OCI-LY7 (cell line): ENCODE data around the gene ZNF648. TPM values are rescaled to one million over a fixed set of nuclear protein-coding genes. Genes with fewer than 3 reads are reported as not detected.
"Not testable (repeated sequence)": the region's sequence is repeated elsewhere in the genome, so short reads cannot be mapped to it uniquely, and the experiment has no call there.

Experiments
- BruUV-seq: library from RNA; stranded (reverse); fragments of 400-500 nt; replicated peaks from 2 replicates; lab custom pipeline; 2021; lab: Mats Ljungman, UMichigan
- CTCF ChIA-PET: fragments of 300-600 bp; sonication (Branson Sonifier 250); formaldehyde crosslinking; loops from one replicate; lab custom pipeline; 2022; ENCODE audit warnings: antibody characterized with exemption; ENCODE audit not compliant: unreplicated experiment; lab: Charles Lee
- POLR2A ChIA-PET: fragments of 300-600 bp; sonication (Branson Sonifier 250); formaldehyde crosslinking; loops from one replicate; lab custom pipeline; 2022; ENCODE audit warnings: antibody characterized with exemption; lab: Charles Lee
- DNase-seq: peaks from one replicate; pipeline ENCODE4 v3.0.0-alpha.2; 2015; ENCODE audit warnings: low spot score
- H2AFZ ChIP-seq: fragments of 200-600 bp; sonication (generic), shearing (Covaris generic); 2 replicates; pipeline ENCODE4 v1.6.1; 2014; ENCODE audit warnings: mild to moderate bottlenecking, antibody characterized with exemption, low read length, moderate library complexity
- H3K27ac ChIP-seq: fragments of 200-600 bp; sonication (generic); 2 replicates; pipeline ENCODE4 v1.5.1; 2014; ENCODE audit warnings: mixed run types, low read depth, mild to moderate bottlenecking, moderate library complexity, low read length, inconsistent platforms; ENCODE audit not compliant: poor library complexity, severe bottlenecking
- H3K36me3 ChIP-seq: fragments of 200-600 bp; sonication (generic); 2 replicates; pipeline ENCODE4 v1.6.1; 2014; ENCODE audit warnings: mild to moderate bottlenecking, antibody characterized with exemption, low read length, moderate library complexity, mixed read lengths; ENCODE audit not compliant: insufficient read depth
- H3K4me1 ChIP-seq: fragments of 200-600 bp; sonication (generic); 2 replicates; pipeline ENCODE4 v1.5.1; 2014; ENCODE audit warnings: mild to moderate bottlenecking, low read length; ENCODE audit not compliant: insufficient read depth, poor library complexity, severe bottlenecking
- H3K4me2 ChIP-seq: fragments of 200-600 bp; sonication (generic); 2 replicates; pipeline ENCODE4 v1.6.1; 2014; ENCODE audit warnings: mild to moderate bottlenecking, low read length
- H3K4me3 ChIP-seq: fragments of 200-600 bp; sonication (generic); 2 replicates; pipeline ENCODE4 v1.5.1; 2014; ENCODE audit warnings: mild to moderate bottlenecking, low read depth, low read length; ENCODE audit not compliant: poor library complexity, severe bottlenecking
- H3K79me2 ChIP-seq: fragments of 200-600 bp; sonication (generic); 2 replicates; pipeline ENCODE4 v1.6.1; 2016; ENCODE audit warnings: low read depth, mild to moderate bottlenecking, low read length, moderate library complexity, mixed read lengths; ENCODE audit not compliant: insufficient read depth
- H3K9me2 ChIP-seq: fragments of 200-600 bp; sonication (generic); 2 replicates; pipeline ENCODE4 v1.6.1; 2016; ENCODE audit warnings: mild to moderate bottlenecking, low read length, mixed read lengths; ENCODE audit not compliant: insufficient read depth
- H3K9me3 ChIP-seq: fragments of 200-600 bp; sonication (generic); 2 replicates; pipeline ENCODE4 v1.6.1; 2014; ENCODE audit warnings: mild to moderate bottlenecking, mixed run types, low read length, mixed read lengths
- H4K20me1 ChIP-seq: fragments of 200-600 bp; sonication (generic); 2 replicates; pipeline ENCODE4 v1.6.1; 2014; ENCODE audit warnings: mild to moderate bottlenecking, antibody characterized with exemption, low read length, moderate library complexity, mixed read lengths; ENCODE audit not compliant: insufficient read depth
- EZH2phosphoT487 ChIP-seq: fragments of 200-600 bp; sonication (generic); IDR thresholded peaks from 2 replicates; pipeline ENCODE4 v1.6.1; 2018; ENCODE audit warnings: low read depth, borderline replicate concordance, mild to moderate bottlenecking, mixed run types, antibody characterized with exemption, low read length, moderate library complexity, mixed read lengths
- intact Hi-C: fragments of 100-400 bp; cut with micrococcal nuclease; formaldehyde crosslinking; loops from one replicate; pipeline ENCODE4 v1.10.0; 2022; ENCODE audit not compliant: unreplicated experiment
- total RNA-seq, 2 experiments: library from RNA; depleted of rRNA in 1 of 2; stranded (reverse); fragments of >200 nt in 1 of 2; shearing (Covaris generic) in 1 of 2; gene quantifications; 2 replicates each; pipeline ENCODE4 v1.2.3, GENCODE V29; 2014 to 2022
- TF ChIP-seq, protein P1 (sequence below): fragments of 200-600 bp; sonication (generic); conservative IDR thresholded peaks from 2 replicates; pipeline ENCODE4 v1.5.1; 2014; ENCODE audit warnings: mild to moderate bottlenecking, antibody characterized with exemption, low read length, moderate library complexity, mixed read lengths

The ZNF648 gene
- total RNA-seq, 2 experiments from 2014 or later = not detected

DNA sequence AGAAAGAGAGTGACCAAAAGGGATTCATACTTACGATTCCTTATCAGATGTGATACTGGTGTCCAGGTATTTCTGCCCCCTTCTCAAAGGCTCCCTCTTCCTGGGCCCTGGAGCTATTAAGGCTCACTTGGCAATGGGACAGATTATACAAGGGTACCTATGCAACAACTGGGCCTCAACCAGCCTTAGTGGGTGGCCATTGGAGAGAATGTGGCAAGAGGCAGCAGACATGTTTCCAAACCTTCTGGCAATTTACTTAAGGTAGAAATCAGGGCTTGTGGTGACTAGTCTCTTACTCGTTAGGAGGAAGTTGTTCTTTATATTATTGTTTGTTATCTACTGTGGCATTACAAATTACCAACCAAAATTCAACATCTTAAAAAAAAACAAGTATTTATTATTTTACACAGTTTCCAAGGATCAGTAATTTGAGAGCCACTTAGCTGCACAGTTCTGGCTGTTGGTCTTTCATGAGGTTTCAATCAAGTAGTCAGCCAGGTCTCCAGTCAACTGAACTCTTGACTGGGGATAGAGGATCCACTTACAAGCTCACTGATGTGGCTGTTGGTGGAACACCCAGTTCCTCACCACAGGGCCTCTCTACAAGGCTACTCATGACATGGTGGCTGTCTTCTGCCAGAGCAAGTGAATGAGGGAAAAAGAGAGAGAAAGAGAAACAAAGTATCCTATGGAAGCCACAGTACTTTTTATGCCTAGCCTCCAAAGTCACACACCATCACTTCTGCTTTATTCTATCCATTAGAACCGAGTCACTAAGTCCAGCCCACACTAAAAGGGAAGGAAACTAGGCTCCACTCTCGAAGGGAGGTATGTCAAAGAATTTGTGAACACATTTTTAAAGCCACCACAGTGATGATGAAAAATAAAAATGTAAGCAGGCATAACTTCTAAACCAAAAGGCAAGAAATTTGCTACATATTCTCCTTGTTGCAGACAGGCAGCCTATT lies 10.7 kb downstream of the ZNF648 start:
- Histone ChIP-seq H3K9me2 (no peaks in the 10 kb centered on the region), H4K20me1 (no peaks in the 10 kb centered on the region), H3K4me1 (no peaks in the 10 kb centered on the region), H3K36me3 (no peaks in the 10 kb centered on the region), H3K79me2 (no peaks in the 10 kb centered on the region), H2AFZ (no peak overlapping the region), H3K9me3 (no peaks in the 10 kb centered on the region), H3K4me2 (no peak overlapping the region), H3K4me3 (no peak overlapping the region), H3K27ac (no peak overlapping the region)
- BruUV-seq = no TSS peak
- DNase-seq = no peak
- TF ChIP-seq, protein P1, sequence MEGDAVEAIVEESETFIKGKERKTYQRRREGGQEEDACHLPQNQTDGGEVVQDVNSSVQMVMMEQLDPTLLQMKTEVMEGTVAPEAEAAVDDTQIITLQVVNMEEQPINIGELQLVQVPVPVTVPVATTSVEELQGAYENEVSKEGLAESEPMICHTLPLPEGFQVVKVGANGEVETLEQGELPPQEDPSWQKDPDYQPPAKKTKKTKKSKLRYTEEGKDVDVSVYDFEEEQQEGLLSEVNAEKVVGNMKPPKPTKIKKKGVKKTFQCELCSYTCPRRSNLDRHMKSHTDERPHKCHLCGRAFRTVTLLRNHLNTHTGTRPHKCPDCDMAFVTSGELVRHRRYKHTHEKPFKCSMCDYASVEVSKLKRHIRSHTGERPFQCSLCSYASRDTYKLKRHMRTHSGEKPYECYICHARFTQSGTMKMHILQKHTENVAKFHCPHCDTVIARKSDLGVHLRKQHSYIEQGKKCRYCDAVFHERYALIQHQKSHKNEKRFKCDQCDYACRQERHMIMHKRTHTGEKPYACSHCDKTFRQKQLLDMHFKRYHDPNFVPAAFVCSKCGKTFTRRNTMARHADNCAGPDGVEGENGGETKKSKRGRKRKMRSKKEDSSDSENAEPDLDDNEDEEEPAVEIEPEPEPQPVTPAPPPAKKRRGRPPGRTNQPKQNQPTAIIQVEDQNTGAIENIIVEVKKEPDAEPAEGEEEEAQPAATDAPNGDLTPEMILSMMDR = no peak
- TF ChIP-seq EZH2phosphoT487 = no peak
- ChIA-PET CTCF (no interaction called here), POLR2A (interaction anchor here (0.5 kb wide), 1 partner anchor 34 kb away, joined by 3 read pairs; no protein-coding TSS in a partner anchor)
- intact Hi-C loops = loop anchor here (10.0 kb wide), 1 partner anchor 576 kb away; no protein-coding TSS in a partner anchor

DNA sequence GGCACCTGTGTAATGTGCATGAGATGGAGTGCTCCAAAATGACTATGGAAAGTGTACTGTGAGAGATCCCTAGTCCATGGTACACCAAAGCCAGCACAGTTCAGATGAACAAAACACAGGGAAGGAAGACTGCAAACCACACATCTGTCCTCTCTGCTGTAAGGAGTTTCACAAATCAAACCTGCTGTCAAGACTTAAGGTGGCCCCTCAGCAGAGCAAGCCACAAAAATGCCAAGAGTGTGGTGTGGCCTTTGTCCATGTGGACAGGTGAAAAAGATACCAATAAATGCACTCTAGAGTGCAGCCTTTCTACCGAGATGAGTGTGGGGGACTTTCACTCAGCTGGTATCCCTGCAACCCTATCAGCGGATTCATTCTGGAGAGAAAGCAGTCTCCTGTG lies 12.9 kb downstream of the ZNF648 start:
- no peaks in the 10 kb centered on the region for H3K4me1 ChIP-seq
- H3K27ac ChIP-seq = no peak overlapping the region
- no peaks in the 10 kb centered on the region for H3K9me2 ChIP-seq
- H3K36me3 ChIP-seq = no peaks in the 10 kb centered on the region
- ChIA-PET POLR2A (no interaction called here), CTCF (no interaction called here)
- no peaks in the 10 kb centered on the region for H3K9me3 ChIP-seq
- no peak overlapping the region for H2AFZ ChIP-seq
- H3K4me3 ChIP-seq = no peak overlapping the region
- no peaks in the 10 kb centered on the region for H4K20me1 ChIP-seq
- BruUV-seq = no TSS peak
- H3K79me2 ChIP-seq = no peaks in the 10 kb centered on the region
- intact Hi-C loops = no loop called here
- DNase-seq = no peak
- H3K4me2 ChIP-seq = no peak overlapping the region
- no peak for TF ChIP-seq EZH2phosphoT487
- TF ChIP-seq, protein P1 = no peak

DNA sequence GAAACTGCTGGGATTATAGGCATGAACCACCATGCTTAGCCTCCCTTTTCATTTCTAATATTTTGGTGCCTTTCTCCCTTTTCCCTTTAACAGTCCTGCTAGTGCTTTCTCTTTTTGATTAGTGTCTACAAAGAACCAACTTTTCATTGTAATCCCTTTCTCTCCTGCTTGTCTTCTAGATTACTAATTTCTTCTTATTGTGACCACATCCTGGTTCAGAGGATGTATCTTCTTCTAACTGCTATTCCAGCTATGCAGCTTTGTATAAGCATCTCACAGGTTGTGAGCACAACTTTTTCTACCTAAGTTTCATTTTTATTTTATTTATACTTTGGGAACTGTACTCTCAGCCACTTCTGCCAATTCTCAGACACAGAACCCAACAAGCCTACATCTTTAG lies 14.7 kb downstream of the ZNF648 start:
- Histone ChIP-seq H3K9me2 (no peaks in the 10 kb centered on the region), H3K9me3 (no peaks in the 10 kb centered on the region), H2AFZ (no peak overlapping the region), H3K27ac (no peak overlapping the region), H3K4me1 (no peaks in the 10 kb centered on the region), H3K4me3 (no peak overlapping the region), H4K20me1 (no peaks in the 10 kb centered on the region), H3K36me3 (no peaks in the 10 kb centered on the region), H3K4me2 (no peak overlapping the region), H3K79me2 (no peaks in the 10 kb centered on the region)
- BruUV-seq = no TSS peak
- intact Hi-C loops = no loop called here
- TF ChIP-seq EZH2phosphoT487 = no peak
- TF ChIP-seq, protein P1 = no peak
- ChIA-PET POLR2A (no interaction called here), CTCF (no interaction called here)
- no peak for DNase-seq

DNA sequence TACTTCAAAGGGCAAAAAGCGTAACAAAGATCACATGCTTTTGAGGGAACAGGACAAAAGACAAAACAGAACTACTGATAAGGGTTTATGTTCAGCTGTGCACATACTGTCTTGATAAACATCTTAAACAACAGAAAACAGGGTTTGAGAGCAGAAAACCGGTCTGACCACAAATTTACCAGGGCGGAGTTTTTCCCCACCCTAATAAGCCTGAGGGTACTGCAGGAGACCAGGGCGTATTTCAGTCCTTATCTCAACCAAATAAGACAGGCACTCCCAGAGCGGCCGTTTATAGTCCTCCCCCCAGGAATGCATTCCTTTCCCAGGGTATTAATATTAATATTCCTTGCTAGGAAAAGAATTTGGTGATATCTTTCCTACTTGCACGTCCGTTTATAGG lies 16.0 kb downstream of the ZNF648 start:
- intact Hi-C loops, H3K4me3 ChIP-seq, BruUV-seq, CTCF ChIA-PET, H3K4me2 ChIP-seq, H3K9me3 ChIP-seq, H2AFZ ChIP-seq, H3K36me3 ChIP-seq, H3K27ac ChIP-seq, POLR2A ChIA-PET, H3K4me1 ChIP-seq, H3K79me2 ChIP-seq, H3K9me2 ChIP-seq, H4K20me1 ChIP-seq, DNase-seq: not testable (repeated sequence)
